Fibroblast of lung (primary cell): ENCODE measurements around the gene WDR31.

Experiments
- EZH2 ChIP-seq: IDR thresholded peaks from 2 replicates; pipeline ENCODE4 v1.5.1; 2012; ENCODE audit warnings: low read length, control low read depth, mild to moderate bottlenecking; ENCODE audit errors: missing control alignments
- TF ChIP-seq, protein P1 (sequence below), 2 donors: IDR thresholded peaks in 1 of 2; conservative IDR thresholded peaks in 1 of 2; 1 replicate in 1 of 2; 2 replicates in 1 of 2; pipeline ENCODE4 v1.5.1; 2011 to 2012; ENCODE audit warnings: low read length in 2 of 2, control low read depth in 1 of 2, inconsistent platforms in 1 of 2, low read depth in 1 of 2, mild to moderate bottlenecking in 1 of 2

DNA sequence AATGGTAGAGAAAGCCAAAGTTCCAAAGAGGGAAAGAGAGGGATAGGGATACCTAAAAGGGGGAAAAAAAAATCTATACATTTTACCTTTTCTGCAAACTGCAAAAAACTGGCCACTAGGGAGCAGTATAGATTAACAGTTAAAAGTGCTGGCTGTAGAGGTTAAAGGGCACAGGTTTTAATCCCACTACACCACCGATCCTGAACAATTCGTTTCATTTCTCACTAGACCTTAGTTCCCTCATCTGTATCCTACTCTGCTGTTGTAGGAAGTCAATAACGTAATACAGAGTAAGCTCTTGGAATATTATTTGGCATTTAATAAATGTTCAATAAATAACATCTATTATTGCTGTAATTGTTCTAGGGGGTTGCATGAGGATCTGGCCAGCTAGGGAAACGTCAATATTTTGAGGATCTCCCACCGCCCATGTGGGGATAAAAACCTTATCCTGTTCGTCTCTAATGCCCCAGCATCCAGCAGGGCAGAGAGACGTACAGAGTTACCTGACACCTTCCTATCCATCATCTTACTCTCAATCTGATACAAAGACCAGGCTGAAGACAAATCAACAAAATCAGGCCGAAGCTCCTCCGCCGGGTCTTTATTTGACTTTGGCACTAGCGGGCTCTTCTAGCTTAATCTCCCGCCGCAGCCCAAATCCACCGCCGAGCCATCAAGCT, 65.5 kb downstream of the WDR31 start:
- TF ChIP-seq, protein P1, sequence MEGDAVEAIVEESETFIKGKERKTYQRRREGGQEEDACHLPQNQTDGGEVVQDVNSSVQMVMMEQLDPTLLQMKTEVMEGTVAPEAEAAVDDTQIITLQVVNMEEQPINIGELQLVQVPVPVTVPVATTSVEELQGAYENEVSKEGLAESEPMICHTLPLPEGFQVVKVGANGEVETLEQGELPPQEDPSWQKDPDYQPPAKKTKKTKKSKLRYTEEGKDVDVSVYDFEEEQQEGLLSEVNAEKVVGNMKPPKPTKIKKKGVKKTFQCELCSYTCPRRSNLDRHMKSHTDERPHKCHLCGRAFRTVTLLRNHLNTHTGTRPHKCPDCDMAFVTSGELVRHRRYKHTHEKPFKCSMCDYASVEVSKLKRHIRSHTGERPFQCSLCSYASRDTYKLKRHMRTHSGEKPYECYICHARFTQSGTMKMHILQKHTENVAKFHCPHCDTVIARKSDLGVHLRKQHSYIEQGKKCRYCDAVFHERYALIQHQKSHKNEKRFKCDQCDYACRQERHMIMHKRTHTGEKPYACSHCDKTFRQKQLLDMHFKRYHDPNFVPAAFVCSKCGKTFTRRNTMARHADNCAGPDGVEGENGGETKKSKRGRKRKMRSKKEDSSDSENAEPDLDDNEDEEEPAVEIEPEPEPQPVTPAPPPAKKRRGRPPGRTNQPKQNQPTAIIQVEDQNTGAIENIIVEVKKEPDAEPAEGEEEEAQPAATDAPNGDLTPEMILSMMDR (conservative IDR thresholded peaks at IDR 0.05 in 1 of 2, IDR thresholded peaks at IDR 0.05 in 1 of 2; ENCODE audit: low read depth in 1 of 2, low read length in 2 of 2), result peak; percentile 47 to 70
- TF ChIP-seq EZH2, result no peak
